ENCODE data around the gene DOP1A. TPM values are rescaled to one million over a fixed set of nuclear protein-coding genes. Genes with fewer than 3 reads are reported as not detected.
A peak's percentile ranks its signal among the peaks of the same experiment; 100 is the strongest.

The DOP1A gene
- total and polyA plus RNA-seq, 2 donors (not counting 1 experiment from before 2014, with no cell fraction given), result 9.4 to 28.3 TPM

DNA sequence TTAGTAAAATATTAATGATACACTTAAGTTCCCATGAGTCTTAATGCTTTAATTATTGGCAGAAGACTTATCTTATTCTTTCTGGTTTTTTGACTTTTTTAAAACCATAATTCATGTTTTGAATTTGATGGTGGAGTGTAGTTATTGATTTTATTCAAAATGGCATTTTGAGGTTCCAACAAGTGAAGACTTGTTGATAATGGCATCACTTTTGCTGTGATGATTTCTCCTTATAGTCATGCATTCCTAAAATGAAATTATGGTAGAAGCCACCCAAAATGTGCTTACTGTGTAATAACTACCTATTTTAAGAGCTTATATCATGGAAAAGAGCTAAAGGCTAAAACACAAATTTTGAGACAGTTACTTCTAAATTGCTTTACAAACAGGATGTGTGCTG is 2.2 kb downstream of the DOP1A start:
- POLR2A ChIA-PET, result no interaction called here
- no peak for TF ChIP-seq EZH2 (IDR thresholded peaks at IDR 0.05; ENCODE audit: borderline replicate concordance, insufficient read depth, low read depth, low read length, poor library complexity, severe bottlenecking)
- TF ChIP-seq, protein P1, sequence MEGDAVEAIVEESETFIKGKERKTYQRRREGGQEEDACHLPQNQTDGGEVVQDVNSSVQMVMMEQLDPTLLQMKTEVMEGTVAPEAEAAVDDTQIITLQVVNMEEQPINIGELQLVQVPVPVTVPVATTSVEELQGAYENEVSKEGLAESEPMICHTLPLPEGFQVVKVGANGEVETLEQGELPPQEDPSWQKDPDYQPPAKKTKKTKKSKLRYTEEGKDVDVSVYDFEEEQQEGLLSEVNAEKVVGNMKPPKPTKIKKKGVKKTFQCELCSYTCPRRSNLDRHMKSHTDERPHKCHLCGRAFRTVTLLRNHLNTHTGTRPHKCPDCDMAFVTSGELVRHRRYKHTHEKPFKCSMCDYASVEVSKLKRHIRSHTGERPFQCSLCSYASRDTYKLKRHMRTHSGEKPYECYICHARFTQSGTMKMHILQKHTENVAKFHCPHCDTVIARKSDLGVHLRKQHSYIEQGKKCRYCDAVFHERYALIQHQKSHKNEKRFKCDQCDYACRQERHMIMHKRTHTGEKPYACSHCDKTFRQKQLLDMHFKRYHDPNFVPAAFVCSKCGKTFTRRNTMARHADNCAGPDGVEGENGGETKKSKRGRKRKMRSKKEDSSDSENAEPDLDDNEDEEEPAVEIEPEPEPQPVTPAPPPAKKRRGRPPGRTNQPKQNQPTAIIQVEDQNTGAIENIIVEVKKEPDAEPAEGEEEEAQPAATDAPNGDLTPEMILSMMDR (IDR thresholded peaks at IDR 0.05), result no peak

GRCh38 chr6:83071023-83071422 is 3.6 kb downstream of the DOP1A start:
- Histone ChIP-seq H3K9ac (ENCODE audit: low read length) (no peak overlapping the region), H3K79me2 (ENCODE audit: control insufficient read depth, insufficient read depth, low read length) (peaks cover 76% of the 10 kb centered on the region), H3K27ac (ENCODE audit: low read length in 2 of 2) (peak overlapping the region; percentile 30 to 72), H4K20me1 (ENCODE audit: control insufficient read depth, insufficient read depth, low read length, poor library complexity, severe bottlenecking) (no peaks in the 10 kb centered on the region), H3K9me3 (ENCODE audit: control extremely low read depth in 1 of 3, control insufficient read depth in 2 of 3, insufficient read depth in 1 of 3, low read length in 2 of 3) (no peaks in the 10 kb centered on the region), H3K4me1 (ENCODE audit: control insufficient read depth in 2 of 2, insufficient read depth in 2 of 2, low read length in 2 of 2) (peaks cover 24 to 28% of the 10 kb centered on the region in 2 donors), H3K36me3 (replicated peaks in 1 of 2; ENCODE audit: control extremely low read depth in 1 of 2, control insufficient read depth in 1 of 2, extremely low read depth in 1 of 2, insufficient read depth in 2 of 2, low read length in 1 of 2) (no peaks in the 10 kb centered on the region), H2AFZ (ENCODE audit: insufficient read depth, low read depth, low read length, poor library complexity, severe bottlenecking) (no peak overlapping the region), H3K27me3 (replicated peaks in 1 of 4; ENCODE audit: control extremely low read depth in 1 of 4, control insufficient read depth in 3 of 4, insufficient read depth in 4 of 4, low read length in 3 of 4) (no peaks in the 10 kb centered on the region), H3K4me3 (ENCODE audit: control extremely low read depth in 1 of 5, extremely low read depth in 1 of 5, insufficient read depth in 1 of 5, low read depth in 2 of 5, low read length in 4 of 5) (peak overlapping the region in 1 of 5 experiments; percentile 12), H3K4me2 (replicated peaks; ENCODE audit: low read depth, low read length, poor library complexity, severe bottlenecking) (peak overlapping the region; percentile 46)
- intact Hi-C loops (cut with micrococcal nuclease), result loop anchor here (2.0 kb wide), 1 partner anchor 790 kb away; no protein-coding TSS in a partner anchor
- peaks cover 33% of the 10 kb centered on the region for H3K4me1 Mint-ChIP-seq
- no peaks in the 10 kb centered on the region for H3K27me3 Mint-ChIP-seq
- ChIA-PET CTCF (interaction anchor here (1.0 to 7.6 kb wide), 3 partner anchors 15 to 144 kb away, joined by 3 to 92 read pairs (median 13); no protein-coding TSS in a partner anchor), POLR2A (no interaction called here)
- no peak for TF ChIP-seq EZH2 (IDR thresholded peaks at IDR 0.05; ENCODE audit: borderline replicate concordance, insufficient read depth, low read depth, low read length, poor library complexity, severe bottlenecking)
- TF ChIP-seq, protein P1 (IDR thresholded peaks at IDR 0.05), result no peak
- H3K4me3 Mint-ChIP-seq, result peak overlapping the region; percentile 68
- H3K27ac Mint-ChIP-seq, result peak overlapping the region; percentile 86
- 82% methylated on average over 2 of the region's 4 CpGs for WGBS (ENCODE audit: insufficient coverage)
- peak; percentile 42 for ATAC-seq (ENCODE audit: low read depth)
- no peaks in the 10 kb centered on the region for H3K9me3 Mint-ChIP-seq (ENCODE audit: insufficient read depth)
- peak; percentile 70 for DNase-seq

More for the DNA sequence above, 2.2 kb downstream of the DOP1A start:
- Histone ChIP-seq H2AFZ (ENCODE audit: insufficient read depth, low read depth, low read length, poor library complexity, severe bottlenecking) (no peak overlapping the region), H3K4me2 (replicated peaks; ENCODE audit: low read depth, low read length, poor library complexity, severe bottlenecking) (no peak overlapping the region), H3K4me3 (ENCODE audit: control extremely low read depth in 1 of 5, extremely low read depth in 1 of 5, insufficient read depth in 1 of 5, low read depth in 2 of 5, low read length in 4 of 5) (no peak overlapping the region), H3K27ac (ENCODE audit: low read length in 2 of 2) (peak overlapping the region in 1 of 2 donors; percentile 43), H3K4me1 (ENCODE audit: control insufficient read depth in 2 of 2, insufficient read depth in 2 of 2, low read length in 2 of 2) (peaks cover 31 to 39% of the 10 kb centered on the region in 2 donors), H3K9me3 (ENCODE audit: control extremely low read depth in 1 of 3, control insufficient read depth in 2 of 3, insufficient read depth in 1 of 3, low read length in 2 of 3) (no peaks in the 10 kb centered on the region), H3K36me3 (replicated peaks in 1 of 2; ENCODE audit: control extremely low read depth in 1 of 2, control insufficient read depth in 1 of 2, extremely low read depth in 1 of 2, insufficient read depth in 2 of 2, low read length in 1 of 2) (no peaks in the 10 kb centered on the region), H3K9ac (ENCODE audit: low read length) (no peak overlapping the region), H3K79me2 (ENCODE audit: control insufficient read depth, insufficient read depth, low read length) (peaks cover 69% of the 10 kb centered on the region), H3K27me3 (replicated peaks in 1 of 4; ENCODE audit: control extremely low read depth in 1 of 4, control insufficient read depth in 3 of 4, insufficient read depth in 4 of 4, low read length in 3 of 4) (no peaks in the 10 kb centered on the region), H4K20me1 (ENCODE audit: control insufficient read depth, insufficient read depth, low read length, poor library complexity, severe bottlenecking) (no peaks in the 10 kb centered on the region)
- DNase-seq (no peak), ATAC-seq (ENCODE audit: low read depth) (no peak)
- Mint-ChIP-seq H3K4me3 (no peak overlapping the region), H3K27me3 (no peaks in the 10 kb centered on the region), H3K4me1 (peaks cover 43% of the 10 kb centered on the region), H3K27ac (no peak overlapping the region), H3K9me3 (ENCODE audit: insufficient read depth) (no peaks in the 10 kb centered on the region)
- CTCF ChIA-PET, result interaction anchor here (2.6 to 7.6 kb wide), 2 partner anchors 14 to 145 kb away, joined by 13 to 92 read pairs; no protein-coding TSS in a partner anchor
- intact Hi-C loops (cut with micrococcal nuclease), result loop anchor here (2.0 to 5.0 kb wide), 3 partner anchors 53 to 822 kb away; partner anchors contain the start of gene IBTK

All from B cell (primary cell).